Bronchial epithelial cell (primary cell): ENCODE data around the gene ZNF70. TPM values are rescaled to one million over a fixed set of nuclear protein-coding genes. Genes with fewer than 3 reads are reported as not detected.

Experiments
- DNase-seq: peaks from one replicate; pipeline ENCODE4 v3.0.0-alpha.2; 2010; ENCODE audit warnings: low read depth
- FAIRE-seq: peaks from 2 replicates; lab custom pipeline; 2011; peaks lifted over from hg19 to GRCh38; lab: Jason Lieb, UNC
- H3K27me3 ChIP-seq: 2 replicates; pipeline ENCODE4 v1.5.1; 2011; ENCODE audit warnings: low read length; ENCODE audit not compliant: control insufficient read depth, insufficient read depth
- H3K36me3 ChIP-seq: 2 replicates; pipeline ENCODE4 v1.5.1; 2011; ENCODE audit warnings: low read length; ENCODE audit not compliant: control insufficient read depth, insufficient read depth
- H3K4me3 ChIP-seq: 2 replicates; pipeline ENCODE4 v1.5.1; 2011; ENCODE audit warnings: mild to moderate bottlenecking, low read depth, low read length, control low read depth
- total RNA-seq: library from RNA; depleted of rRNA; stranded (reverse); fragments of >200 nt; gene quantifications from 2 replicates; pipeline ENCODE4 v1.2.1, GENCODE V29; 2014
- TF ChIP-seq, protein P1 (sequence below): IDR thresholded peaks from 2 replicates; pipeline ENCODE4 v1.5.1; 2011; ENCODE audit warnings: mild to moderate bottlenecking, moderate library complexity, low read length, control low read depth, inconsistent platforms; ENCODE audit not compliant: insufficient read depth, severe bottlenecking

Gene ZNF70
- total RNA-seq, 1 donor from 2014 or later = 1.3 TPM

DNA sequence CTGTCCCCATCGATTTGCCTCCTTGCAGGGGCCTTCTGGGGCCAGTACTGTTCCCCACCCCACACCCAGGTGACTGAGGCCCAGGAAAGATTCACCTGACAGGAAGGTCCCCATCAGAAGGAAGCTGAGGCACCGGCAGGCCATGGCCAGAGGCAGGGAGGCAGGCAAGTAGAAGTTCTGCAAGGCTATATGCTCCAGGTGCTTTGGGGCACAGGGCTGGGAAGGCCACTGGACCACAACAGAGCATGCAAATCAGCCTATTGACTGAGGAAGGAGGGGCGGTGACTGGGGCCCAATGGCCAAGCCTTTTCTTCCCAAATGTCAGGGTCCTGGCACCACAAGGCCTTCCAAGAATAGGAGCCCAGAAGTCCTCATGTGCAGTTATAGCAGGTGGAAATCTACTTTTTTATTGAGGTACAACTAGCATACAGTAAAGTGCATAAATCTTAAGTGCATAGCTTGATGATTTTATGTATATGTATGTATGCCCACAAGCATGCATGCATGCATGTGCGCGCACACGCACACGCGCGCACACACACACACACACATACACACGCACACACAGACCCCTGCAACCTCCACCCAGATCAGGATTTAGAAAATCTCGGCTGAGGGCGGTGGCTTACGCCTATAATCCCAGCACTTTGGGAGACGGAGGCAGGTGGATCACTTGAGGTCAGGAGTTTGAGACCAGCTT lies 3.5 kb upstream of the ZNF70 start, which contains the start of gene VPREB3:
Gene VPREB3 (minus strand): TSS at position 206 of the 700 bp plus-strand sequence. CDS start 62 bp downstream, at position 144.
- FAIRE-seq = no peak
- no peak for DNase-seq
- TF ChIP-seq, protein P1, sequence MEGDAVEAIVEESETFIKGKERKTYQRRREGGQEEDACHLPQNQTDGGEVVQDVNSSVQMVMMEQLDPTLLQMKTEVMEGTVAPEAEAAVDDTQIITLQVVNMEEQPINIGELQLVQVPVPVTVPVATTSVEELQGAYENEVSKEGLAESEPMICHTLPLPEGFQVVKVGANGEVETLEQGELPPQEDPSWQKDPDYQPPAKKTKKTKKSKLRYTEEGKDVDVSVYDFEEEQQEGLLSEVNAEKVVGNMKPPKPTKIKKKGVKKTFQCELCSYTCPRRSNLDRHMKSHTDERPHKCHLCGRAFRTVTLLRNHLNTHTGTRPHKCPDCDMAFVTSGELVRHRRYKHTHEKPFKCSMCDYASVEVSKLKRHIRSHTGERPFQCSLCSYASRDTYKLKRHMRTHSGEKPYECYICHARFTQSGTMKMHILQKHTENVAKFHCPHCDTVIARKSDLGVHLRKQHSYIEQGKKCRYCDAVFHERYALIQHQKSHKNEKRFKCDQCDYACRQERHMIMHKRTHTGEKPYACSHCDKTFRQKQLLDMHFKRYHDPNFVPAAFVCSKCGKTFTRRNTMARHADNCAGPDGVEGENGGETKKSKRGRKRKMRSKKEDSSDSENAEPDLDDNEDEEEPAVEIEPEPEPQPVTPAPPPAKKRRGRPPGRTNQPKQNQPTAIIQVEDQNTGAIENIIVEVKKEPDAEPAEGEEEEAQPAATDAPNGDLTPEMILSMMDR = no peak
- no peaks in the 10 kb centered on the region for H3K27me3 ChIP-seq
- H3K4me3 ChIP-seq = no peak within 1 kb of the TSS
- H3K36me3 ChIP-seq = no peaks in the 10 kb centered on the region

DNA sequence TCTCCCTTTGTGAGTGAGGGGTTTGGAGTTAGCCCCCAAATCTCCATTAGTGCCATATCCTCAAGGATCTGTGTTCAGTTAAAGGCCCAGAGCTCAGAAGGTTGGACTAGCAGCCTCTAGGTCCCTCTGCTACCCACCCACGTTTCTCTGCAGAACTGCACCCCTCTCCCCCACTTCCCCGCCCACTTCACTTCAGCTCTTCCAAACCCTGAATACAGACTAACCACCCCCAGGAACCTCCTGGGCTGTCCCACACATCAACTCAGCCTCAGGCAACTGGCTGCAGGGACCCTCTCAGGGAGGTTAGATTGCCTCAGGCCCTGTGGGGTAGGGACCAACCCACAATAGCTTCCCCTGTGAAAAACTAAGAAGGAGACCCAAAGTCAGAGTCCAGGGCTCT lies 2.5 kb upstream of the ZNF70 start:
- Histone ChIP-seq H3K36me3 (no peaks in the 10 kb centered on the region), H3K27me3 (no peaks in the 10 kb centered on the region), H3K4me3 (no peak overlapping the region)
- FAIRE-seq (no peak), DNase-seq (no peak)
- TF ChIP-seq, protein P1 = no peak

DNA sequence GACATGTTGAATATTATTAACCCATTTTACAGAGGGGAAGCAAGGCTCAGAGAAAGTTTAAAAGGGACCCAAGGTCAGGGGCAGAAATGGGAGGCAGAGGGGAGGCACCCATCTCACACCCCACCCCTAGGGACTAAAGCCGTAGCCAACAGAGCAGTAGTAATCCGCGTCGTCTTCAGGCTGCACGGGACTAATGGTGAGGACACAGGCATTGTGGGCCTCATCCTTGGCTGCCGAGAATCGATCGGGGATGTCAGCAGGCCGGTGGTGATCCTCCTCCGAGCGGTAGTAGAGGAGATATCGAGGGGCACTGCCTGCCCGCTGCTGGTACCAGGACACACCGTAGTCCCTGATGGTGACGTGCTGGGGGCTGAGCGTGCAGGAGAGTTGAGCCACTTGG lies 1.8 kb upstream of the ZNF70 start:
- TF ChIP-seq, protein P1 = no peak
- DNase-seq (no peak), FAIRE-seq (no peak)
- Histone ChIP-seq H3K36me3 (no peaks in the 10 kb centered on the region), H3K27me3 (no peaks in the 10 kb centered on the region), H3K4me3 (no peak overlapping the region)

DNA sequence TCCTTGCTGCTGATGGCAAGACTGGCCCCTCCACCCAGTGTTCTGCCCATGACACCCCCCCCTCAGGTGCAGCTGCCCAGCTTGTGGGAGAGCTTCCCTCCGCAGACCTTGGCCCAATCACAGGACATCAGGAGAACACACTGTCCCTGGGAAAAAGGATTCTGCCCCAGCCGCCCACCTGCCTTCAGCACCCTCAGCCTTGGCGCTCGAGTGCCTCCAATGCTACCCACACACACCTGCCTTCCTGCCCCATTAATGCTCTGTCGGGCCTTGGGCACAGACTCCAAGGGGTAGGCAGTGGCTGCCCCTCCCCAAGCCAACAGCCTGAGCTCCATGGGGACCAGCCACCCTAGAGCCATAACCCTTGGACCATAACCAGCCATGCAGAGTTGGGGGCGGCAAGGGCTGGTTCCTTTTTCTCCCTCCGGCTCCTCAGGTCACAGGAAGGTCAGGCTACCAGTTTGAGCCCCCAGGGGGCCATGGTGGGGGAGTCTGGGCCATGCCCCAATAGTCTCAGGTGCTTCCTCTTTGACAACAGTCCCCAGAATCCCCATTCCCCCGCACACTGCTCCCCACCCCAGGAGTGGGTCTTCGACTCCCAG lies 1.3 kb upstream of the ZNF70 start:
- H3K36me3 ChIP-seq = no peaks in the 10 kb centered on the region
- H3K27me3 ChIP-seq = no peaks in the 10 kb centered on the region
- TF ChIP-seq, protein P1 = no peak
- DNase-seq (no peak), FAIRE-seq (no peak)
- no peak overlapping the region for H3K4me3 ChIP-seq

DNA sequence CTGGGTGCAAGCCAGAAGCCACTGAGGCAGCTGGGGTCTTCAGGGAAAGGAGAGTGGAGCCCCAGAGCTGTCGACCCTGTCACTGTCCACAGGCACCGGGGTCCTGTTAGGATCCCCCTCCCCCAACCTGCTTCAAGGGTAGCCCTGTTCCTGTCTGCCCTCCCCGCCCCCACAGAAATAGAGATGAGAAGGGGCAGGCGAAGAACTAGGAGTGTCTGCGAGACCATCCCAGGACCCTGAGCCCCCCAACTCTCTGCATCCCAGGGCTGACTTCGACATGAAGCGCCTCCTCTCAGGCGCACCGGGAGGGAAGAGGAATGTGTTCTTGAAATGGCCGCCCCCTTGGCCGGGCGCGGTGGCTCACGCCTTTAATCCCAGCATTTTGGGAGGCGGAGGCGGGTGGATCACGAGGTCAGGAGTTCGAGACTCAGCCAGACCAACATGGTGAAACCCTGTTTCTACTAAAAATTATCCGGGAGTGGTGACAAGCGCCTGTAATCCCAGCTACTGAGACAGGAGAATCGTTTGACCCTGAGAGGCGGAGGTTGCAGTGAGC lies 607 bp upstream of the ZNF70 start:
- peak overlapping the region; percentile 70 for H3K4me3 ChIP-seq
- TF ChIP-seq, protein P1 = no peak
- FAIRE-seq (no peak), DNase-seq (peak; percentile 11)
- no peaks in the 10 kb centered on the region for H3K27me3 ChIP-seq
- H3K36me3 ChIP-seq = no peaks in the 10 kb centered on the region
